Endodermal cell (in vitro differentiated cells): ENCODE results near the gene TRIP4. TPM values are rescaled to one million over a fixed set of nuclear protein-coding genes. Genes with fewer than 3 reads are reported as not detected.
A peak's percentile ranks its signal among the peaks of the same experiment; 100 is the strongest.
"Not testable (repeated sequence)": the region's sequence is repeated elsewhere in the genome, so short reads cannot be mapped to it uniquely, and the experiment has no call there.

ENCODE experiments used
- DNase-seq: peaks from one replicate; pipeline ENCODE4 v3.0.0-alpha.2; 2017
- H3K27ac ChIP-seq: 2 replicates; pipeline ENCODE4 v1.5.1; 2013; ENCODE audit warnings: mild to moderate bottlenecking, low read depth, low read length, moderate library complexity
- H3K27me3 ChIP-seq: 2 replicates; pipeline ENCODE4 v1.6.1; 2013; ENCODE audit warnings: mild to moderate bottlenecking, low read length, moderate library complexity; ENCODE audit not compliant: insufficient read depth, control insufficient read depth, poor library complexity, severe bottlenecking
- H3K36me3 ChIP-seq: 2 replicates; pipeline ENCODE4 v1.7.0; 2013; ENCODE audit warnings: mild to moderate bottlenecking, low read length, moderate library complexity; ENCODE audit not compliant: control insufficient read depth, insufficient read depth
- H3K4me1 ChIP-seq: one replicate; pipeline ENCODE4 v1.7.0; 2013; ENCODE audit warnings: low read length; ENCODE audit not compliant: control insufficient read depth, insufficient read depth
- H3K4me3 ChIP-seq: 2 replicates; pipeline ENCODE4 v1.5.1; 2013; ENCODE audit warnings: mild to moderate bottlenecking, low read length, moderate library complexity
- H3K9ac ChIP-seq: 2 replicates; pipeline ENCODE4 v1.6.1; 2013; ENCODE audit warnings: mild to moderate bottlenecking, low read length, moderate library complexity; ENCODE audit not compliant: poor library complexity, severe bottlenecking; ENCODE audit errors: extremely low read depth
- H3K9me3 ChIP-seq: 2 replicates; pipeline ENCODE4 v1.6.1; 2013; ENCODE audit warnings: mild to moderate bottlenecking, low read length, moderate library complexity; ENCODE audit not compliant: control insufficient read depth
- H3K27ac Mint-ChIP-seq: 2 replicates; pipeline ENCODE4 v1.8.0; 2020; ENCODE audit warnings: mixed read lengths
- H3K27me3 Mint-ChIP-seq: 2 replicates; pipeline ENCODE4 v1.8.0; 2021; ENCODE audit warnings: mild to moderate bottlenecking, mixed read lengths; ENCODE audit not compliant: insufficient read depth
- H3K36me3 Mint-ChIP-seq: 2 replicates; pipeline ENCODE4 v1.8.0; 2020; ENCODE audit warnings: low read depth, mixed read lengths
- H3K4me1 Mint-ChIP-seq: 2 replicates; pipeline ENCODE4 v1.8.0; 2020; ENCODE audit warnings: mixed read lengths
- H3K4me3 Mint-ChIP-seq: 2 replicates; pipeline ENCODE4 v1.8.0; 2020; ENCODE audit warnings: mild to moderate bottlenecking, moderate library complexity, mixed read lengths
- H3K9me3 Mint-ChIP-seq: 2 replicates; pipeline ENCODE4 v1.8.0; 2020; ENCODE audit warnings: mild to moderate bottlenecking, mixed read lengths
- WGBS, 2 experiments: methylation state at CpG; one replicate each; pipeline versions ENCODE4 v1.1.5 to v1.1.7; 2013; ENCODE audit warnings: missing lambda C conversion rate in 2 of 2, mixed read lengths in 1 of 2; ENCODE audit not compliant: insufficient coverage in 1 of 2, insufficient read length in 1 of 2; 5-methylcytosine and 5-hydroxymethylcytosine counted together
- total RNA-seq, 2 donors: library from RNA; stranded (reverse); fragmentation: NEBNext Ultra II Directional in 1 of 2; extraction: Animal tissue kit (Norgen Biotek cat#: 25700) in 1 of 2; gene quantifications; 2 replicates in 1 of 2; 3 replicates in 1 of 2; pipeline ENCODE4 v1.2.1, GENCODE V29; 2021
- TF ChIP-seq, protein P1 (sequence below): fragments of 200-600 bp; sonication (generic); conservative IDR thresholded peaks from 2 replicates; pipeline ENCODE4 v1.5.0; 2021; ENCODE audit warnings: antibody characterized with exemption, mild to moderate bottlenecking

TRIP4 gene
- total RNA-seq, 2 donors from 2014 or later = 26.5 to 29.1 TPM

DNA sequence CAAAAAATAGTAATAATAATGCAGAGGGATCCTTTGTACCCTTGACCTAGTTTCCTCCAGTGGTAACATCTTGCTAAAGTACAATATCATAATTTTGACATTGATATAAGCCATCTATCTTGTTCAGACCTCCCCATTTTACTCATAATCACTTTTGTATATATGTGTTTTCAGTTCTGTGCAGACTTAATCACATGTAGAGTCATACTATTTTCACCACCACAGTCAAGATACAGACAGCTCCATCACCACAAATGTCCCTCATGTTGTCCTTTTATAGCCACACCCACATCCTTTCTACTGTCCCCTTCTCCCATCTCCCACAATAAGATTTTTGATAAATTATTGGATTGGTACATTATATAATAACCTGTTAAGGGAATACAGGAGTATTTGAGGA lies 98.2 kb downstream of the TRIP4 start:
- Mint-ChIP-seq H3K9me3 (no peaks in the 10 kb centered on the region), H3K36me3 (peaks cover 27% of the 10 kb centered on the region), H3K4me1 (peaks cover 4% of the 10 kb centered on the region), H3K27me3 (no peaks in the 10 kb centered on the region), H3K4me3 (no peak overlapping the region), H3K27ac (no peak overlapping the region)
- no peaks in the 10 kb centered on the region for H3K4me1 ChIP-seq
- no peak overlapping the region for H3K4me3 ChIP-seq
- TF ChIP-seq, protein P1, sequence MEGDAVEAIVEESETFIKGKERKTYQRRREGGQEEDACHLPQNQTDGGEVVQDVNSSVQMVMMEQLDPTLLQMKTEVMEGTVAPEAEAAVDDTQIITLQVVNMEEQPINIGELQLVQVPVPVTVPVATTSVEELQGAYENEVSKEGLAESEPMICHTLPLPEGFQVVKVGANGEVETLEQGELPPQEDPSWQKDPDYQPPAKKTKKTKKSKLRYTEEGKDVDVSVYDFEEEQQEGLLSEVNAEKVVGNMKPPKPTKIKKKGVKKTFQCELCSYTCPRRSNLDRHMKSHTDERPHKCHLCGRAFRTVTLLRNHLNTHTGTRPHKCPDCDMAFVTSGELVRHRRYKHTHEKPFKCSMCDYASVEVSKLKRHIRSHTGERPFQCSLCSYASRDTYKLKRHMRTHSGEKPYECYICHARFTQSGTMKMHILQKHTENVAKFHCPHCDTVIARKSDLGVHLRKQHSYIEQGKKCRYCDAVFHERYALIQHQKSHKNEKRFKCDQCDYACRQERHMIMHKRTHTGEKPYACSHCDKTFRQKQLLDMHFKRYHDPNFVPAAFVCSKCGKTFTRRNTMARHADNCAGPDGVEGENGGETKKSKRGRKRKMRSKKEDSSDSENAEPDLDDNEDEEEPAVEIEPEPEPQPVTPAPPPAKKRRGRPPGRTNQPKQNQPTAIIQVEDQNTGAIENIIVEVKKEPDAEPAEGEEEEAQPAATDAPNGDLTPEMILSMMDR = no peak
- DNase-seq = no peak
- no peak overlapping the region for H3K27ac ChIP-seq
- peaks cover 30% of the 10 kb centered on the region for H3K36me3 ChIP-seq
- no peak overlapping the region for H3K9ac ChIP-seq
- no peaks in the 10 kb centered on the region for H3K9me3 ChIP-seq
- H3K27me3 ChIP-seq = no peaks in the 10 kb centered on the region

DNA sequence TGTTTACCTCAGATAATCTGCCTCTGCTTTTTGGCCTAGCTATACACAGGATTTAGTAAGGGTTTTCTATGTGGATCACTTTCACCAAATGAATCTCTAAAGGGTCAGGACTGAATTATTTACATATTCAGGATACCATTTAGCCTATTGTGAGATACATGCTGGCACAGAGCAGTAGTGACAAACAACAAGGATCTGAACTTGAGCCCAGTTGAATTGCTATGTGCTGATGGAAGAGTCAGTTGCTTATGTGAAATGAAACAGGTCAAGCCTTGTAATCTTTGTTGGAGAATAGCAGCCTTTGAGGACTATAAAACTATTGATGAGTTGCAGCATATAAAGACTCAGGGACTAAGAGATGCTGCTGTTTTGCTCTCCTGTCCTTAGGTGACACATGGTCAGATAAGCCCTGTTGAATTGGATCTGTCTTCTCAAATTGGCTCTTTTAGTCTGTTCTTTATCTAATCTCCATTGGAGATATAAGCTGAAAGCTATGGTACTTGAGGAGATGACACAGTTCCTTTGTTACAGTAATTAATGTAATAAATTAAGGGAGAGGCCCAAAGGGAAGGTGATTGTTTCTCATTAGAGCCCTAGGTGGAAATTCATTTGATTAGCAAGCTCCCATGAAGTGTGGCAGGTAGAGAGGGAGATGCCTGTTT lies 103.1 kb downstream of the TRIP4 start:
- H3K4me3 Mint-ChIP-seq = no peak overlapping the region
- H3K27me3 ChIP-seq = no peaks in the 10 kb centered on the region
- H3K9me3 ChIP-seq = no peaks in the 10 kb centered on the region
- no peak overlapping the region for H3K4me3 ChIP-seq
- peak overlapping the region; percentile 45 for H3K27ac Mint-ChIP-seq
- H3K27ac ChIP-seq = no peak overlapping the region
- no peaks in the 10 kb centered on the region for H3K4me1 ChIP-seq
- no peak for DNase-seq
- H3K27me3 Mint-ChIP-seq = no peaks in the 10 kb centered on the region
- H3K4me1 Mint-ChIP-seq = peaks cover 8% of the 10 kb centered on the region
- TF ChIP-seq, protein P1 = no peak
- no peaks in the 10 kb centered on the region for H3K9me3 Mint-ChIP-seq
- H3K9ac ChIP-seq = no peak overlapping the region
- H3K36me3 Mint-ChIP-seq = peaks cover 15% of the 10 kb centered on the region
- peaks cover 43% of the 10 kb centered on the region for H3K36me3 ChIP-seq

DNA sequence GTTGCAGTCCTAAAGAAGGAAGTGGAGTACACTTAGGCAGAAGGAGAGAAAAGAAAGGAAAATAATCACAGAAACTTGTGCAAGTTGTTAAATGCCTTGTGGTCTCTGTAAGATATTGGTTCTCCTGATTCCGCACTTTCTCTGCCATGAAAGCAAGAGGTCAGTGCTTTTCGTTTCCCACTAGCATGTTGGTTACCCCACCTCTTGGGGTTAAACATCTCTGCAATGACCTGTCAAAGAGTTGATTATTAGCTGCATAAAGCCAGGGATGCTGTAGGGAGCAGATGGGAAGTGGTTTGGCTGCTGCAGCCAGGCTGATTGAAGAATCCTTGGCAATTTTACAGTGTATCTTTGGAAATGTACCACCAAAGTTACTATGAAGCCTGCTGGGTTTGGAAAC lies 106.0 kb downstream of the TRIP4 start:
- H3K27ac ChIP-seq = no peak overlapping the region
- Mint-ChIP-seq H3K27me3 (no peaks in the 10 kb centered on the region), H3K36me3 (peaks cover 14% of the 10 kb centered on the region), H3K9me3 (no peaks in the 10 kb centered on the region), H3K4me1 (peaks cover 8% of the 10 kb centered on the region), H3K27ac (peak overlapping the region; percentile 44), H3K4me3 (no peak overlapping the region)
- 92 to 100% methylated on average over 1 to 2 of the region's 2 CpGs for WGBS, 2 experiments
- H3K9ac ChIP-seq = no peak overlapping the region
- no peak for DNase-seq
- no peaks in the 10 kb centered on the region for H3K4me1 ChIP-seq
- H3K27me3 ChIP-seq = no peaks in the 10 kb centered on the region
- TF ChIP-seq, protein P1 = no peak
- no peak overlapping the region for H3K4me3 ChIP-seq
- H3K36me3 ChIP-seq = peaks cover 34% of the 10 kb centered on the region
- no peaks in the 10 kb centered on the region for H3K9me3 ChIP-seq

DNA sequence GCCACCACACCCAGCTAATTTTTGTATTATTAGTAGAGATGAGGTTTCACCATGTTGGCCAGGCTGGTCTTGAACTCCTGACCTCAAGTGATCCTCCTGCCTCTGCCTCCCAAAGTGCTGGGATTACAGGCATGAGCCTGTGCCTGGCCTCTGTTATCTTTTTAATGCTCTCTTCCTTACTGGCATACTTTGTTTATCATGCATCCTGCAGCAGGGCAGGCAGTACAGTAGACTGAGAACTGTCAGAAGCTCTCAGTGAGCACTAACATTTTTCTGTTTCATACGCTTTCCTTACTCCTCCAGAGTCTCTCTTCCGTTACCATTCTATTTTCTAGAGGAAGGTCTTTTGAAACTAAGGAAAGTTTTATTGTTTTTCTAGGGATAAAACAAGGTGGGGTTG lies 108.3 kb downstream of the TRIP4 start:
- not testable (repeated sequence) for H3K4me1 Mint-ChIP-seq

More for the DNA sequence above, 108.3 kb downstream of the TRIP4 start:
- H3K36me3 ChIP-seq = peaks cover 54% of the 10 kb centered on the region
- H3K4me3 Mint-ChIP-seq, H3K27ac ChIP-seq, H3K27me3 ChIP-seq, H3K9me3 Mint-ChIP-seq, H3K9me3 ChIP-seq, H3K4me3 ChIP-seq, H3K9ac ChIP-seq, H3K27me3 Mint-ChIP-seq, H3K4me1 ChIP-seq, H3K27ac Mint-ChIP-seq, DNase-seq: not testable (repeated sequence)
- 100% methylated on average over 2 of the region's 2 CpGs; no CpG with 5 or more reads in 1 of the 2 experiments for WGBS, 2 experiments
- H3K36me3 Mint-ChIP-seq = peaks cover 33% of the 10 kb centered on the region
